ENCODE results near the gene TBXAS1.

- TF ChIP-seq, protein P1, sequence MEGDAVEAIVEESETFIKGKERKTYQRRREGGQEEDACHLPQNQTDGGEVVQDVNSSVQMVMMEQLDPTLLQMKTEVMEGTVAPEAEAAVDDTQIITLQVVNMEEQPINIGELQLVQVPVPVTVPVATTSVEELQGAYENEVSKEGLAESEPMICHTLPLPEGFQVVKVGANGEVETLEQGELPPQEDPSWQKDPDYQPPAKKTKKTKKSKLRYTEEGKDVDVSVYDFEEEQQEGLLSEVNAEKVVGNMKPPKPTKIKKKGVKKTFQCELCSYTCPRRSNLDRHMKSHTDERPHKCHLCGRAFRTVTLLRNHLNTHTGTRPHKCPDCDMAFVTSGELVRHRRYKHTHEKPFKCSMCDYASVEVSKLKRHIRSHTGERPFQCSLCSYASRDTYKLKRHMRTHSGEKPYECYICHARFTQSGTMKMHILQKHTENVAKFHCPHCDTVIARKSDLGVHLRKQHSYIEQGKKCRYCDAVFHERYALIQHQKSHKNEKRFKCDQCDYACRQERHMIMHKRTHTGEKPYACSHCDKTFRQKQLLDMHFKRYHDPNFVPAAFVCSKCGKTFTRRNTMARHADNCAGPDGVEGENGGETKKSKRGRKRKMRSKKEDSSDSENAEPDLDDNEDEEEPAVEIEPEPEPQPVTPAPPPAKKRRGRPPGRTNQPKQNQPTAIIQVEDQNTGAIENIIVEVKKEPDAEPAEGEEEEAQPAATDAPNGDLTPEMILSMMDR (IDR thresholded peaks at IDR 0.05), result no peak
- no peak for TF ChIP-seq ZFX (IDR thresholded peaks at IDR 0.05; ENCODE audit: borderline replicate concordance)
Observed at GRCh38 chr7:140008755-140009610, 179.9 kb downstream of the TBXAS1 start.

Data from 22Rv1 (cell line).